Ishikawa (cell line): ENCODE results near the gene PPAN.

Source experiments
- CEBPB ChIP-seq: IDR thresholded peaks from 2 replicates; pipeline ENCODE4 v1.6.1; 2012
- CREB1 ChIP-seq: IDR thresholded peaks from 2 replicates; pipeline ENCODE4 v1.6.1; 2012; ENCODE audit warnings: low read depth
- EGR1 ChIP-seq: IDR thresholded peaks from 2 replicates; pipeline ENCODE4 v1.6.1; 2012
- EP300 ChIP-seq: IDR thresholded peaks from 2 replicates; pipeline ENCODE4 v1.6.1; 2012; ENCODE audit warnings: borderline replicate concordance
- FOXM1 ChIP-seq: IDR thresholded peaks from 2 replicates; pipeline ENCODE4 v1.6.1; 2012; ENCODE audit warnings: low read depth, borderline replicate concordance
- NFIC ChIP-seq: IDR thresholded peaks from 2 replicates; pipeline ENCODE4 v1.6.1; 2012
- RAD21 ChIP-seq: IDR thresholded peaks from 2 replicates; pipeline ENCODE4 v1.6.1; 2012; ENCODE audit warnings: low read depth
- TAF1 ChIP-seq: IDR thresholded peaks from 2 replicates; pipeline ENCODE4 v1.6.1; 2012; ENCODE audit warnings: low read depth, mild to moderate bottlenecking
- TCF12 ChIP-seq: IDR thresholded peaks from 2 replicates; pipeline ENCODE4 v1.6.1; 2012; ENCODE audit warnings: low read depth
- TEAD4 ChIP-seq: IDR thresholded peaks from 2 replicates; pipeline ENCODE4 v1.6.1; 2012
- YY1 ChIP-seq: IDR thresholded peaks from 2 replicates; pipeline ENCODE4 v1.6.1; 2012; ENCODE audit warnings: low read depth
- ZBTB7A ChIP-seq: IDR thresholded peaks from 2 replicates; pipeline ENCODE4 v1.6.1; 2012; ENCODE audit warnings: low read depth
- TF ChIP-seq, protein P1 (sequence below): IDR thresholded peaks from 2 replicates; pipeline ENCODE4 v1.6.1; 2012
- TF ChIP-seq, protein P2 (sequence below): IDR thresholded peaks from 2 replicates; pipeline ENCODE4 v1.6.1; 2012; ENCODE audit warnings: low read depth, mild to moderate bottlenecking
- TF ChIP-seq, protein P3 (sequence below): IDR thresholded peaks from 2 replicates; pipeline ENCODE4 v1.6.1; 2012

PPAN gene

DNA sequence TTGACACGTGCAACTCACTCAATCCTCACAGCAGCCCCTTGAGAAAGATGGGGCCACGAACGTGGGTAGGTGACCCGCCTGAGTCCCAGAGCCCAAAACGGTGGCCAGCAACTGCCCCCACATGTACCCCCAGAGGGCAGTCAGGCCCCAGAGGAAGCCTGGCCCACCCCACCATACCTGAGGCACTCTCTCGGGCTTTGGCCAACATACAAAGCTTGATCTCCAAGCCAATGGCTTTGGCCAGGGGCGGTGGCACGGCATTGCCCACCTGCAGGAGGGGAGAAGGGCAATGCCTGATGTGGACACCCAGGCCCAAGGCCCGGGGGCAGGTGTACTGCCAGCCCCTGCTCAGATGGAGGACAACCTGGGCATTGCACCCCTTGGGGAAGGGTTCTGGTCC is 27.9 kb downstream of the PPAN start:
- TF ChIP-seq, protein P1, sequence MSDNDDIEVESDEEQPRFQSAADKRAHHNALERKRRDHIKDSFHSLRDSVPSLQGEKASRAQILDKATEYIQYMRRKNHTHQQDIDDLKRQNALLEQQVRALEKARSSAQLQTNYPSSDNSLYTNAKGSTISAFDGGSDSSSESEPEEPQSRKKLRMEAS: no peak
- TF ChIP-seq TAF1 (no peak), CREB1 (no peak), TEAD4 (no peak), RAD21 (no peak), TCF12 (no peak), FOXM1 (no peak)

DNA sequence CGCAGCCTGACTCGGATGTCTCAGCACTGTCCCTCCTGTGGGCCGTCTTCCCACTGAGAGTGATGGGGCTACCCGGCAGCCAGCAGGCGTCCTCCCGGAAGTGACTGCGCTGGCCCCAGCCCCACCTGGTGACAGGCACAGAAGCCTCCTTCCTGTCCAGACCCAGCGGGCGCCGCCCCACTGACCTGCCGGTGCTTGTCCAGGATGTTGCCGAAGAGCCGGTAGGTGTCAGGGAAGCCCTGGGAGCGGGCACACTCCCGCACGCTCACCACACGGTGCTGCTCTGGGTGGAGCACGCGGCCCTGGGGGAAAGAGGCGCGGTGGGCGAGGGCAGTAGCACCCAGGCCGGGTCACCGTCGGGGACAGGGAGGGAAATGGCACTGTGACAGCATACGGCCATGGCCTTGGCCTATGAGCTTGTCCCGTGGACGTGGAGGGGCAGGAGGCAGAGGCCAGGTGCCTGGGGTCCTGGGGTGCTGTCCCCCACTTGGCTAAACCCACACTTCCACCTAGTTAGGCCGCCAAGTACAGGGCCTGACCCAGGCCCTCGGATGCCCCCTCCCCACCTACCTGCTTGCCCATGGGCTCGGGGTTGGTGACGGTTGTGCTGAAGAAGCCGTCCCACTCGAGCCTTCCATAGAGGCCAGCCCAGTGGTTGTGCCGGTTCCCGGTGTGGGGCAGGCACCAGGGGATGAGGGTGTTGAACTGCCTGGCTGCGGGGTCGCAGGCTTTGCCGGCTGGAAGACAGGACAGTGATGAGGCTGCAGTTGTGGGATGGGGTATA is 29.6 kb downstream of the PPAN start:
- no peak for TF ChIP-seq CEBPB
- TF ChIP-seq EP300: no peak
- no peak for TF ChIP-seq TEAD4
- TF ChIP-seq TCF12: no peak
- no peak for TF ChIP-seq CREB1
- TF ChIP-seq RAD21: no peak

DNA sequence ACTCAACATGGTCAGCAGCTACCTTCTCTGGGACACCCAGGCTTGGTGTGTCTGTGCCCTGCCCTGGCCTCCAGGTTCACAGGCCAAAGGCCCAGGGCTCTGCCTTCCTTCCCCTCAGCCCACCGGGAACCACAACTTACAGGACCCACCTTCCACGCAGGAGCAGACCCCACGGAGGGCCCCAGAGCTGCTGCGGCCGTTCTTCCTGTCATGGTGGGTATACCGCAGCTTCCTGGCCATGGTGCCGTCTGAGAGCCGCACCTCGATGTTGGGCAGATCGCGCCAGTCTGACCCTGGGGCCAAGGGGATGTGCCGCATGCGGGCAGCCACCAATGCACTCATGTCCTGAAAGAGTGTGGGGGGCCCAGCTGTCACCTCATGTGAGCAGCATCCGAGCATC is 30.8 kb downstream of the PPAN start:
- TF ChIP-seq YY1 (no peak), EP300 (no peak), CREB1 (no peak), ZBTB7A (no peak), EGR1 (no peak), TCF12 (no peak), NFIC (no peak), RAD21 (no peak), CEBPB (no peak), TAF1 (no peak), FOXM1 (no peak), TEAD4 (no peak)
- TF ChIP-seq, protein P1: no peak
- TF ChIP-seq, protein P2, sequence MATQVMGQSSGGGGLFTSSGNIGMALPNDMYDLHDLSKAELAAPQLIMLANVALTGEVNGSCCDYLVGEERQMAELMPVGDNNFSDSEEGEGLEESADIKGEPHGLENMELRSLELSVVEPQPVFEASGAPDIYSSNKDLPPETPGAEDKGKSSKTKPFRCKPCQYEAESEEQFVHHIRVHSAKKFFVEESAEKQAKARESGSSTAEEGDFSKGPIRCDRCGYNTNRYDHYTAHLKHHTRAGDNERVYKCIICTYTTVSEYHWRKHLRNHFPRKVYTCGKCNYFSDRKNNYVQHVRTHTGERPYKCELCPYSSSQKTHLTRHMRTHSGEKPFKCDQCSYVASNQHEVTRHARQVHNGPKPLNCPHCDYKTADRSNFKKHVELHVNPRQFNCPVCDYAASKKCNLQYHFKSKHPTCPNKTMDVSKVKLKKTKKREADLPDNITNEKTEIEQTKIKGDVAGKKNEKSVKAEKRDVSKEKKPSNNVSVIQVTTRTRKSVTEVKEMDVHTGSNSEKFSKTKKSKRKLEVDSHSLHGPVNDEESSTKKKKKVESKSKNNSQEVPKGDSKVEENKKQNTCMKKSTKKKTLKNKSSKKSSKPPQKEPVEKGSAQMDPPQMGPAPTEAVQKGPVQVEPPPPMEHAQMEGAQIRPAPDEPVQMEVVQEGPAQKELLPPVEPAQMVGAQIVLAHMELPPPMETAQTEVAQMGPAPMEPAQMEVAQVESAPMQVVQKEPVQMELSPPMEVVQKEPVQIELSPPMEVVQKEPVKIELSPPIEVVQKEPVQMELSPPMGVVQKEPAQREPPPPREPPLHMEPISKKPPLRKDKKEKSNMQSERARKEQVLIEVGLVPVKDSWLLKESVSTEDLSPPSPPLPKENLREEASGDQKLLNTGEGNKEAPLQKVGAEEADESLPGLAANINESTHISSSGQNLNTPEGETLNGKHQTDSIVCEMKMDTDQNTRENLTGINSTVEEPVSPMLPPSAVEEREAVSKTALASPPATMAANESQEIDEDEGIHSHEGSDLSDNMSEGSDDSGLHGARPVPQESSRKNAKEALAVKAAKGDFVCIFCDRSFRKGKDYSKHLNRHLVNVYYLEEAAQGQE: no peak
- TF ChIP-seq, protein P3, sequence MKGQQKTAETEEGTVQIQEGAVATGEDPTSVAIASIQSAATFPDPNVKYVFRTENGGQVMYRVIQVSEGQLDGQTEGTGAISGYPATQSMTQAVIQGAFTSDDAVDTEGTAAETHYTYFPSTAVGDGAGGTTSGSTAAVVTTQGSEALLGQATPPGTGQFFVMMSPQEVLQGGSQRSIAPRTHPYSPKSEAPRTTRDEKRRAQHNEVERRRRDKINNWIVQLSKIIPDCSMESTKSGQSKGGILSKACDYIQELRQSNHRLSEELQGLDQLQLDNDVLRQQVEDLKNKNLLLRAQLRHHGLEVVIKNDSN: no peak

DNA sequence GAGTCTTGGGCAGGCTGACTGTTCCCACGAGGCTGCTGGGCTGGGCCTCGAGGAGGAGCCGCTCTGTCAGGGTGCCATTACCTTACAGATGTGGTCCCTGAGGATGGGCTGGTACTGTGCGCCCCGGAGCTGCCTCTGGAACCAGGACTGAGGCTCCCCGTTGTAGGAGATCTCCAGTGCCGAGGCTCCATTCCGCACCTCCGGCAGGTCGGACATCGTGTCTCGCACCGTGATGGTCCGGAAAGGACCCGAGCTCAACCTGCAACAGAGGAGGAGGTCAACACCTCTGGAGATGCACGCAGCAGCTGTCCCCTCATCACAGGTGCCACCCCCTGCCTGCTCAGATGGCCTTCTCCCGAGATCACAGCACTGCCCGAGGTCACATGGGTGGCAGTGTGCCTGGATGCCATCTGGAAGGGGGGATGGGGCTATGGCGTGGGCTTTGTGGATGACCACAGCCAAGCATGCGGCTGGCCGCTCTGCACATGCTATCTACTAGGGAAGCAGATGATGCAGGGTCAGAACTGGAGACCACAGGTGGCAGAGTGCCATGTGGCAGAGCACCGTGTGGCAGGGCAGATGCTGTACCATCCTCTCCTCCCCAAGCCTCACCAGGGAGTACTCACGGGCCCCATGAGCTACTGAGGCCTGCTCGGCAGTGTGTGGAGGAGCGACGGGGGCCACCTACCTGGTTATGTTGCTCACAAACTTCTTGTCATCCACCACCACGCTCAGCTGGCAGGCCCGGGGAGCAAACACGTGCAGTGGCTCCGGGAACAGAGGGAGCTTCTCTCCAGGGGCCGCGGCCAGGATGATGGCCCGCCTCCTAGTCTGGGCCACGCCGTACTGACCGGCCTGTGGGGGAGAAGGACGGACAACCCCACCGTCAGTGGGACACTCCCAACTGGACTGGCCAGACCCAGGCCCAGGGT is 31.9 kb downstream of the PPAN start:
- TF ChIP-seq NFIC: no peak
- TF ChIP-seq, protein P1: no peak
- no peak for TF ChIP-seq RAD21
- no peak for TF ChIP-seq TCF12
- TF ChIP-seq ZBTB7A: no peak
- no peak for TF ChIP-seq TAF1
- TF ChIP-seq EGR1: no peak
- TF ChIP-seq, protein P3: no peak
- no peak for TF ChIP-seq EP300

DNA sequence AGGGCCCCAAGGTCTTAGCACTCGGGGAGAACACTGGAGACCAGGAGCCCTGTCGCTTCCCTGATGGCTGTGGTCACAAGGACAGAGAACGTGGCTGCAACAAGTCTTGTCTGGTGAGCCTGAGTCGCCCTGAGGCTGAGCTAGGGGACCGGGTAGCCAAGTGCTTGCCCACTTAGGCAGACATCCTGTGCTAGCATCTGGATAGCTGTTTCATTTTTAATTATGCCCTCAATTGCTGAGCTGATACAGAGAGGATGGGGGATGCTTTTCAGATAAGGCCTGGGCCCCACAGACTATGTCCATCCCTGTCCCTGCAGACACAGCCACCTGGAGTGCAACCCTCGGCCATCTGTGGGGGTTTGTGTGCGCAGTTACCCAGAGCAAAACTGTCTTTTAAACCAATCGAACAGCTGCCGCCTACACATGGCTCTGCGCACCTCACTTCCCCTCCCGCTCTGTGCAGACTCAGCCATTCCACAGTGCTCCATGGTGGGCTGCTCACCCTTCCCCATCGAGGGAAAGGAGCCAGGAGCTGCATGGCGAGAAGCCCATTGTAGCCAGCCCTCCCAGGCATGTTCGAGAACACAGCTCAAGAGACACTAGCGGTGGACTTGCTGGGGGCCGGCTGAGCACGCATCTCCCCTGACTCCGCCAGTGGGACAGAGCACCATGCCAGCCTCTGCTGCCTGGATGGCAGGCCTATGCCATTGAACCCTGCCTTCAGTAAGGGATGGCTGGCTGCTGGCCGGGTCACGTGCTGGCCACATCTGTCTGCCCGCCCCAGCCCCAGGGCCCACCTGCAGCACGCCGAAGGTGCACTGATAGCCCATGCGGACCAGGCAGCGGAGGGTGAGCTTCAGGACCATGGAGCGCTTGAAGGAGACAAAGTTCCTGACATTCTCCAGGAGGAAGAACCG is 33.0 kb downstream of the PPAN start:
- no peak for TF ChIP-seq ZBTB7A
- TF ChIP-seq YY1: no peak
- TF ChIP-seq FOXM1: no peak
- TF ChIP-seq, protein P3: no peak
- no peak for TF ChIP-seq EGR1
- no peak for TF ChIP-seq CEBPB
- TF ChIP-seq EP300: no peak
- TF ChIP-seq, protein P1: no peak
- TF ChIP-seq, protein P2: no peak
- no peak for TF ChIP-seq TEAD4
- TF ChIP-seq TCF12: no peak
- no peak for TF ChIP-seq CREB1
- TF ChIP-seq RAD21: no peak
- no peak for TF ChIP-seq NFIC
- TF ChIP-seq TAF1: no peak
